Osteocyte (in vitro differentiated cells): ENCODE data around the gene GPX2. TPM values are rescaled to one million over a fixed set of nuclear protein-coding genes. Genes with fewer than 3 reads are reported as not detected.

Experiments used
- DNase-seq: peaks from one replicate; pipeline ENCODE4 v3.0.0; 2021; ENCODE audit warnings: mixed read lengths; ENCODE audit not compliant: unreplicated experiment; ENCODE audit errors: extremely low spot score
- H3K27ac Mint-ChIP-seq: one replicate; pipeline ENCODE4 v1.8.0; 2021; ENCODE audit warnings: mild to moderate bottlenecking, mixed read lengths; ENCODE audit not compliant: unreplicated experiment
- H3K27me3 Mint-ChIP-seq: one replicate; pipeline ENCODE4 v1.8.0; 2021; ENCODE audit warnings: mixed read lengths; ENCODE audit not compliant: unreplicated experiment
- H3K36me3 Mint-ChIP-seq: one replicate; pipeline ENCODE4 v1.8.0; 2021; ENCODE audit warnings: mixed read lengths; ENCODE audit not compliant: unreplicated experiment
- H3K4me1 Mint-ChIP-seq: one replicate; pipeline ENCODE4 v1.8.0; 2021; ENCODE audit warnings: mixed read lengths; ENCODE audit not compliant: unreplicated experiment
- H3K4me3 Mint-ChIP-seq: one replicate; pipeline ENCODE4 v1.8.0; 2021; ENCODE audit warnings: mild to moderate bottlenecking, moderate library complexity, mixed read lengths; ENCODE audit not compliant: unreplicated experiment
- H3K9me3 Mint-ChIP-seq: one replicate; pipeline ENCODE4 v1.8.0; 2021; ENCODE audit warnings: mixed read lengths; ENCODE audit not compliant: unreplicated experiment
- total RNA-seq: library from RNA; stranded (reverse); gene quantifications from 2 replicates; pipeline ENCODE4 v1.2.1, GENCODE V29; 2021
- TF ChIP-seq, protein P1 (sequence below): fragments of 200-600 bp; sonication (generic); IDR thresholded peaks from 2 replicates; pipeline ENCODE4 v1.5.0; 2021; ENCODE audit warnings: antibody characterized with exemption, mild to moderate bottlenecking, moderate library complexity

Gene GPX2
- total RNA-seq, 1 donor from 2014 or later: not detected

DNA sequence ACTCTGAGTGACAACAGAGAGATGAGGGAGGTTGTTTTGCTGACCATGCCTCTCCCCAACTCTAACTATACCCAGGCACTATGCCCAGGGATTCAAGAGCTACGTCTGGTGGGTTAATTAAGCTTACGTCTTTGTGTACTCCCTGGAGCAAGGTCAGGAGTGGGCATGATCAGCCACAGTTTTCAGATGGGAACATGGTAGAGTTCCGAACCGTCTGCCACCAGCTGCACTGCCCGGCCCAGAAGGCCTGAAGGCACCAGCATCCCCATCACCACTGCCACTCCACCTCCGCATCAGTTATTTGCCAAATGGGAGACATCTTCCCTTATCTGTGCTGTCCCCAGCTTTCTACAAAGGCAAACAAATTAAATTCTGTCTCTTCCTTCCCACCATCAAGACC lies 11.1 kb upstream of the GPX2 start:
- Mint-ChIP-seq H3K36me3 (peaks cover 17% of the 10 kb centered on the region), H3K27ac (no peak overlapping the region), H3K4me1 (no peaks in the 10 kb centered on the region), H3K27me3 (no peaks in the 10 kb centered on the region), H3K4me3 (no peak overlapping the region), H3K9me3 (no peaks in the 10 kb centered on the region)
- TF ChIP-seq, protein P1, sequence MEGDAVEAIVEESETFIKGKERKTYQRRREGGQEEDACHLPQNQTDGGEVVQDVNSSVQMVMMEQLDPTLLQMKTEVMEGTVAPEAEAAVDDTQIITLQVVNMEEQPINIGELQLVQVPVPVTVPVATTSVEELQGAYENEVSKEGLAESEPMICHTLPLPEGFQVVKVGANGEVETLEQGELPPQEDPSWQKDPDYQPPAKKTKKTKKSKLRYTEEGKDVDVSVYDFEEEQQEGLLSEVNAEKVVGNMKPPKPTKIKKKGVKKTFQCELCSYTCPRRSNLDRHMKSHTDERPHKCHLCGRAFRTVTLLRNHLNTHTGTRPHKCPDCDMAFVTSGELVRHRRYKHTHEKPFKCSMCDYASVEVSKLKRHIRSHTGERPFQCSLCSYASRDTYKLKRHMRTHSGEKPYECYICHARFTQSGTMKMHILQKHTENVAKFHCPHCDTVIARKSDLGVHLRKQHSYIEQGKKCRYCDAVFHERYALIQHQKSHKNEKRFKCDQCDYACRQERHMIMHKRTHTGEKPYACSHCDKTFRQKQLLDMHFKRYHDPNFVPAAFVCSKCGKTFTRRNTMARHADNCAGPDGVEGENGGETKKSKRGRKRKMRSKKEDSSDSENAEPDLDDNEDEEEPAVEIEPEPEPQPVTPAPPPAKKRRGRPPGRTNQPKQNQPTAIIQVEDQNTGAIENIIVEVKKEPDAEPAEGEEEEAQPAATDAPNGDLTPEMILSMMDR: no peak
- no peak for DNase-seq

- H3K4me3 Mint-ChIP-seq: no peak overlapping the region
- H3K4me1 Mint-ChIP-seq: no peaks in the 10 kb centered on the region
- no peak overlapping the region for H3K27ac Mint-ChIP-seq
- no peaks in the 10 kb centered on the region for H3K9me3 Mint-ChIP-seq
- TF ChIP-seq, protein P1: no peak
- no peaks in the 10 kb centered on the region for H3K27me3 Mint-ChIP-seq
- peaks cover 17% of the 10 kb centered on the region for H3K36me3 Mint-ChIP-seq
- no peak for DNase-seq
These were observed 10.7 kb upstream of the GPX2 start for GRCh38 chr14:64953310-64953654.

DNA sequence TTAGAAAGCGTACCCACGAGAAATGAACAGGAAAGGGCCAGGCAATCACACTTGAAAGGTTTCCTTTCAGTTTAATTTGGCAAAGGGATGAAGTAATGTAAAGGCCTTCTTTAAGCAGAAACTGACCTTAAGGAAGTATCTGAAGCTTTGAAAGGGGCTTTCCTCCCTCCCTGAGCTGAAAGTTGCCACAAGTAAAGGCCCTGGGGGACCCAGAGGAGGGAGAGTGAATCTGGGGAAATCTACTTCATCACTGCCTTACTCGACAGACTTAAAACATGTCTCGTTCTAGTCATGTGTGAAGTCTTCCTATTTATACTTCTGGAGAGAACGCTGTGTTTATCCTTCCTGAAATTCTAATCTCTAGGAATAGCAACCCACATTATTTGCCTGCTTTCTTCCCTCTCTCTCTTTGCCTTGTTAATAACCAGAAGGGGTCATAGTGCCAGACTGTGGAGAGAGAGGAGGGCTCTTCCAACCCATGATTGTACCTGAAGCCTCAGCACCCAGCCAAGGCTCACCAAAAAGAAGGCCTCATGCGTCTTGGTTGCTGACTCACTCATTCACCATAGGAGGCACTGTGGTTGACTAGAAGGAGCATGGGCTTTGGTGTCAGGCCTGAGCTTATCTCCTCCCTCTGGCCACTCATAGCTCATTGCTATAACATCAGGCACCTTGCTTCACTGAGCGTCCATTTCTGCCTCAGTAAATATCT lies 10.2 kb upstream of the GPX2 start:
- no peak for DNase-seq
- Mint-ChIP-seq H3K9me3 (no peaks in the 10 kb centered on the region), H3K36me3 (peaks cover 17% of the 10 kb centered on the region), H3K4me3 (no peak overlapping the region), H3K27ac (no peak overlapping the region), H3K4me1 (no peaks in the 10 kb centered on the region), H3K27me3 (no peaks in the 10 kb centered on the region)
- TF ChIP-seq, protein P1: no peak

DNA sequence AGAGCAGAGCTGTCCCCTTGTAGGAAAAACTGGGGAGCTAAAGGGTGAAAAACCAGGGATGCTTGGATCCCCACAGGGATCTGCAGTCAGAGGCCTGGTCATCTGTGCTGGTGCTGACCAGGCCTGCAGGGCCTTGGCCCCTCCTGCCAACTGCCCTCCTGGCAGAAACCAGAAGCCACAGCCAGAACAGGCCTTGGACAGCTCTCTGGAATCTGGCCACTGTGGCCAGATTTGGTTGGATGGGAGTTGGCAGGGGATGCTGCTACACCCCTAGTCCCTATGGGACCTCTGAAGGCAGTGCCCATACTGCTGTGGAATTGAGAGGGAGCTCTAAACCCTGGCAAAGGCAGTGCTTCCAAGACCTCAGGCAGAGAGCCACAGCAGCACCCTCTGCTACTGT lies 9.2 kb upstream of the GPX2 start:
- DNase-seq: no peak
- Mint-ChIP-seq H3K4me1 (no peaks in the 10 kb centered on the region), H3K27me3 (no peaks in the 10 kb centered on the region), H3K9me3 (no peaks in the 10 kb centered on the region), H3K27ac (no peak overlapping the region), H3K36me3 (peaks cover 17% of the 10 kb centered on the region), H3K4me3 (no peak overlapping the region)
- TF ChIP-seq, protein P1: no peak

- Mint-ChIP-seq H3K27ac (no peak overlapping the region), H3K4me1 (no peaks in the 10 kb centered on the region), H3K9me3 (no peaks in the 10 kb centered on the region), H3K4me3 (no peak overlapping the region), H3K27me3 (no peaks in the 10 kb centered on the region), H3K36me3 (peaks cover 17% of the 10 kb centered on the region)
- TF ChIP-seq, protein P1: no peak
- no peak for DNase-seq
These were observed 8.7 kb upstream of the GPX2 start for GRCh38 chr14:64951291-64951690.
